Calu3 (cell line): Measurements from ENCODE around the gene ZPLD1. TPM values are rescaled to one million over a fixed set of nuclear protein-coding genes. Genes with fewer than 3 reads are reported as not detected.

Experiments used
- BruUV-seq: library from RNA; stranded (reverse); fragments of 400-500 nt; replicated peaks from 2 replicates; lab custom pipeline; 2021; lab: Mats Ljungman, UMichigan
- CTCF ChIA-PET: fragments of 300-600 bp; sonication (Branson Sonifier 250); formaldehyde crosslinking; loops from one replicate; lab custom pipeline; 2022; ENCODE audit warnings: antibody characterized with exemption; lab: Charles Lee
- DNase-seq: peaks from one replicate; pipeline ENCODE4 v3.0.0; 2022
- H3K27ac Mint-ChIP-seq: one replicate; pipeline ENCODE4 v1.8.0; 2022; ENCODE audit warnings: mixed read lengths; ENCODE audit not compliant: unreplicated experiment
- H3K27me3 Mint-ChIP-seq: one replicate; pipeline ENCODE4 v1.8.0; 2022; ENCODE audit warnings: mixed read lengths; ENCODE audit not compliant: unreplicated experiment
- H3K36me3 Mint-ChIP-seq: one replicate; pipeline ENCODE4 v1.8.0; 2022; ENCODE audit warnings: mild to moderate bottlenecking, moderate library complexity, mixed read lengths; ENCODE audit not compliant: insufficient read depth, unreplicated experiment
- H3K4me1 Mint-ChIP-seq: one replicate; pipeline ENCODE4 v1.8.0; 2022; ENCODE audit warnings: mild to moderate bottlenecking, low read depth, mixed read lengths; ENCODE audit not compliant: unreplicated experiment
- H3K4me3 Mint-ChIP-seq: one replicate; pipeline ENCODE4 v1.8.0; 2022; ENCODE audit warnings: mild to moderate bottlenecking, low read depth, moderate library complexity, mixed read lengths; ENCODE audit not compliant: unreplicated experiment
- H3K9me3 Mint-ChIP-seq: one replicate; pipeline ENCODE4 v1.8.0; 2022; ENCODE audit warnings: low read depth, mixed read lengths; ENCODE audit not compliant: unreplicated experiment
- intact Hi-C: fragments of 100-400 bp; cut with micrococcal nuclease; formaldehyde crosslinking; loops from one replicate; pipeline ENCODE4 v1.10.0; 2022; ENCODE audit not compliant: unreplicated experiment
- total RNA-seq: library from RNA; stranded (reverse); gene quantifications from 2 replicates; pipeline ENCODE4 v1.2.3, GENCODE V29; 2022
- TF ChIP-seq, protein P1 (sequence below): fragments of 200-600 bp; IDR thresholded peaks from one replicate; pipeline ENCODE4 v1.8.0; 2022; ENCODE audit warnings: antibody characterized with exemption; ENCODE audit not compliant: unreplicated experiment

Gene ZPLD1
- total RNA-seq, 1 experiment from 2014 or later = 0.64 TPM

- intact Hi-C loops = no loop called here
- H3K4me1 Mint-ChIP-seq = peaks cover 8% of the 10 kb centered on the region
- no peaks in the 10 kb centered on the region for H3K9me3 Mint-ChIP-seq
- no peaks in the 10 kb centered on the region for H3K36me3 Mint-ChIP-seq
- H3K4me3 Mint-ChIP-seq = no peak overlapping the region
- H3K27me3 Mint-ChIP-seq = no peaks in the 10 kb centered on the region
- no TSS peak for BruUV-seq
- no peak for DNase-seq
- no peak overlapping the region for H3K27ac Mint-ChIP-seq
- CTCF ChIA-PET = no interaction called here
- TF ChIP-seq, protein P1, sequence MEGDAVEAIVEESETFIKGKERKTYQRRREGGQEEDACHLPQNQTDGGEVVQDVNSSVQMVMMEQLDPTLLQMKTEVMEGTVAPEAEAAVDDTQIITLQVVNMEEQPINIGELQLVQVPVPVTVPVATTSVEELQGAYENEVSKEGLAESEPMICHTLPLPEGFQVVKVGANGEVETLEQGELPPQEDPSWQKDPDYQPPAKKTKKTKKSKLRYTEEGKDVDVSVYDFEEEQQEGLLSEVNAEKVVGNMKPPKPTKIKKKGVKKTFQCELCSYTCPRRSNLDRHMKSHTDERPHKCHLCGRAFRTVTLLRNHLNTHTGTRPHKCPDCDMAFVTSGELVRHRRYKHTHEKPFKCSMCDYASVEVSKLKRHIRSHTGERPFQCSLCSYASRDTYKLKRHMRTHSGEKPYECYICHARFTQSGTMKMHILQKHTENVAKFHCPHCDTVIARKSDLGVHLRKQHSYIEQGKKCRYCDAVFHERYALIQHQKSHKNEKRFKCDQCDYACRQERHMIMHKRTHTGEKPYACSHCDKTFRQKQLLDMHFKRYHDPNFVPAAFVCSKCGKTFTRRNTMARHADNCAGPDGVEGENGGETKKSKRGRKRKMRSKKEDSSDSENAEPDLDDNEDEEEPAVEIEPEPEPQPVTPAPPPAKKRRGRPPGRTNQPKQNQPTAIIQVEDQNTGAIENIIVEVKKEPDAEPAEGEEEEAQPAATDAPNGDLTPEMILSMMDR = no peak
Observed at GRCh38 chr3:102511639-102512038, 76.8 kb downstream of the ZPLD1 start.

DNA sequence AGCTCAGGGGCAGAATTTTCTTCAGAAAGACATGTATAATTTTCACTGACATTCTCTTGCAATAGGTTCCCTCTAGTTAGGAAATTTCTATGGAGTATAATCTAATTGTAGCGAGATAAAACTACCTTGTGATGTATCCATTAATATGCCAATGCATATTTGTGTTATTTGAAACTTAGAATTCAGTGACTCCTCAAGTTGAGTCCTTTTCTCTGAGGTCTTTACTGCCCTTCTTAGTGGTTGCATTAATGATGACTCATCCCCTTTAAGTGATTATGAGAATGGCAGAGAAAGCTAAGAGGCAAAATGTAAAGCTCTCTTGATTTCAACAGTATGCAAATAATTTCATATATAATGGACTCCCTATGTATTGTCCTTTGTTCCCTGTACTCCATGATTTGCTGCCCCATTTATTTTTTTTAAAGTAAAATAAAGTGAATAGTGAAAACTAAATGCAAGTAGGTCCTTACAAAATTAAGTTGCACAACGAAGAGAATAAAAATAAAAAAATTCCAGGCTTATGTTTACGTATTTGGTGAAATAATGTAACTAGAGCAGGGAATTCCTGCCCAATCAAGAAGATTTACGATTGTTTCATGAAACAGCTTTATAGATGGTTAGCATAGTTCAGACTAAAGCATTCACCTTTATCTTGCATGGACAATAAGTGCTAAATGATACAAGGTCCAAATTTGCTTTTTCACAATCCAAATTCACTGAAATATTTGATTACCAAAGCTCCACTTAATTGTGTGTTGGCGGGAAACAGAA, 78.1 kb downstream of the ZPLD1 start:
- intact Hi-C loops = no loop called here
- TF ChIP-seq, protein P1 = no peak
- BruUV-seq = no TSS peak
- CTCF ChIA-PET = interaction anchor here (0.7 kb wide), 1 partner anchor 591 kb away, joined by 3 read pairs; no protein-coding TSS in a partner anchor
- Mint-ChIP-seq H3K27ac (no peak overlapping the region), H3K4me3 (no peak overlapping the region), H3K4me1 (peaks cover 8% of the 10 kb centered on the region), H3K27me3 (no peaks in the 10 kb centered on the region), H3K9me3 (no peaks in the 10 kb centered on the region), H3K36me3 (no peaks in the 10 kb centered on the region)
- no peak for DNase-seq

DNA sequence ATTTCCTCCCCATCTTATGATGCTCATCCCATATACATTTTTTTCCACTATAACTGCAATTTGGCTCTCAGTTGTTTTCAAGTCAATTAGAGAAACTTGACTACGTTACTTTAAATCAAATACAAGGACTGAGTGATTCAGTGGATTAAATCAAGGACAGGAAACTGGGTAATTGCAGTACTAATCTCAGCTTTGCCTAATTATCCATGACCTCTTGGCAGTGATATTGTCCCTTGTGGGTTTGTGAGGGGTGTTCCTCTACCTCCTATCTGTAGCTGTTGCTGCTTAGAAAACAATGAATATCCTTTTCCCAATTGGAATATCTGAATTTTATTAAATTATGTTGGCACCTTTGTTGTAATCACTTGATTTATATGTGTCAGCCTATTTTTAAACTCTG, 79.4 kb downstream of the ZPLD1 start:
- Mint-ChIP-seq H3K9me3 (no peaks in the 10 kb centered on the region), H3K4me3 (no peak overlapping the region), H3K4me1 (peaks cover 8% of the 10 kb centered on the region), H3K27ac (no peak overlapping the region), H3K27me3 (no peaks in the 10 kb centered on the region), H3K36me3 (no peaks in the 10 kb centered on the region)
- DNase-seq = no peak
- CTCF ChIA-PET = no interaction called here
- BruUV-seq = no TSS peak
- TF ChIP-seq, protein P1 = no peak
- intact Hi-C loops = no loop called here

- DNase-seq = no peak
- CTCF ChIA-PET = no interaction called here
- TF ChIP-seq, protein P1 = no peak
- no peaks in the 10 kb centered on the region for H3K36me3 Mint-ChIP-seq
- no peaks in the 10 kb centered on the region for H3K4me1 Mint-ChIP-seq
- H3K9me3 Mint-ChIP-seq = no peaks in the 10 kb centered on the region
- H3K27ac Mint-ChIP-seq = no peak overlapping the region
- no peaks in the 10 kb centered on the region for H3K27me3 Mint-ChIP-seq
- intact Hi-C loops = loop anchor here (10.0 kb wide), 1 partner anchor 166 kb away; no protein-coding TSS in a partner anchor
- no peak overlapping the region for H3K4me3 Mint-ChIP-seq
- no TSS peak for BruUV-seq
Observed at GRCh38 chr3:102521246-102521645, 86.4 kb downstream of the ZPLD1 start.
